Erythroblast (primary cell): ENCODE measurements around the gene ATP4A.
"Not testable (repeated sequence)": the region's sequence is repeated elsewhere in the genome, so short reads cannot be mapped to it uniquely, and the experiment has no call there.

Experiments used
- GATA1 ChIP-seq: IDR thresholded peaks from 2 replicates; pipeline ENCODE4 v1.6.1; 2011; ENCODE audit warnings: low read depth, mild to moderate bottlenecking, control low read depth, low read length, moderate library complexity
- POLR2A ChIP-seq: IDR thresholded peaks from 2 replicates; pipeline ENCODE4 v1.6.1; 2011; ENCODE audit warnings: mild to moderate bottlenecking, low read length

DNA sequence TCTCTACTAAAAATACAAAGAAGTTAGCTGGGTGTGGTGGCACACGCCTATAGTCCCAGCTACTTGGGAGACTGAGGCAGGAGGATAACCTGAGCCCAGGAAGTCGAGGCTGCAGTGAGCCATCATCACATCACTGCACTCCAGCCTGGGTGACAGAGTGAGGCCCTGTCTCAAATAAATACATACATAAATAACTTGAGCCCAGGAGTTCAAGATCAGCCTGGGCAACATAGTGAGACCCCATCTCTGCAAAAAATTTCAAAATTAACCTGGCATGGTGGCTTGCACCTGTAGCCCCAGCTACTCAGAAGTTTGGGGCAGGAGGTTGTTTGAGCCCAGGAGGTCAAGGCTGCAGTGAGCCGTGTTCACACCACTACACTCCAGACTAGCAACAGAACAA is 31.6 kb upstream of the ATP4A start:
- not testable (repeated sequence) for TF ChIP-seq POLR2A, GATA1
